HepG2 (cell line): ENCODE data around the gene LITAFD. TPM values are rescaled to one million over a fixed set of nuclear protein-coding genes. Genes with fewer than 3 reads are reported as not detected.

Experiments used
- ADNP ChIP-seq: sonication (generic); formaldehyde crosslinking; IDR thresholded peaks from 2 replicates; pipeline ENCODE4 v1.4.0; 2020; ENCODE audit warnings: missing genetic modification reagents
- ASH2L ChIP-seq: fragments of 300-600, 200-600 bp; sonication (generic); IDR thresholded peaks from 2 replicates; pipeline ENCODE4 v1.7.0; 2017; ENCODE audit warnings: low read depth, mild to moderate bottlenecking, moderate library complexity, mixed read lengths, low read length; ENCODE audit not compliant: insufficient read length
- CCDC6 ChIP-seq: sonication (generic); formaldehyde crosslinking; IDR thresholded peaks from 2 replicates; pipeline ENCODE4 v1.8.1; 2022; ENCODE audit warnings: mild to moderate bottlenecking, missing genetic modification reagents, moderate library complexity
- MNT ChIP-seq: fragments of 450-650 bp; IDR thresholded peaks from 2 replicates; pipeline ENCODE4 v1.6.1; 2016
- MYC ChIP-seq: sonication (generic); formaldehyde crosslinking; IDR thresholded peaks from 2 replicates; pipeline ENCODE4 v1.9.0; 2021; ENCODE audit warnings: missing genetic modification reagents, borderline replicate concordance
- NKX3-1 ChIP-seq: sonication (generic); formaldehyde crosslinking; IDR thresholded peaks from 2 replicates; pipeline ENCODE4 v1.5.0; 2020; ENCODE audit warnings: missing genetic modification reagents
- PRDM4 ChIP-seq: sonication (generic); formaldehyde crosslinking; IDR thresholded peaks from 2 replicates; pipeline ENCODE4 v1.9.0; 2021; ENCODE audit warnings: missing genetic modification reagents, borderline replicate concordance
- RFXAP ChIP-seq: sonication (generic); formaldehyde crosslinking; IDR thresholded peaks from 2 replicates; pipeline ENCODE4 v1.4.0; 2020; ENCODE audit warnings: missing genetic modification reagents, borderline replicate concordance
- RNF219 ChIP-seq: sonication (generic); formaldehyde crosslinking; IDR thresholded peaks from 2 replicates; pipeline ENCODE4 v1.5.0; 2020; ENCODE audit warnings: mild to moderate bottlenecking, missing genetic modification reagents
- SP5 ChIP-seq: IDR thresholded peaks from 2 replicates; pipeline ENCODE4 v1.6.1; 2016; ENCODE audit warnings: low read depth, borderline replicate concordance
- SSRP1 ChIP-seq: IDR thresholded peaks from 2 replicates; pipeline ENCODE4 v1.6.1; 2016; ENCODE audit warnings: control low read depth
- TFDP1 ChIP-seq: IDR thresholded peaks from 2 replicates; pipeline ENCODE4 v1.6.1; 2016; ENCODE audit warnings: missing compliant biosample characterization, missing genetic modification reagents, borderline replicate concordance
- TMF1 ChIP-seq: sonication (generic); formaldehyde crosslinking; IDR thresholded peaks from 2 replicates; pipeline ENCODE4 v1.8.1; 2022; ENCODE audit warnings: low read depth, missing genetic modification reagents
- ZNF678 ChIP-seq: sonication (generic); formaldehyde crosslinking; IDR thresholded peaks from 2 replicates; pipeline ENCODE4 v1.4.0; 2020; ENCODE audit warnings: mild to moderate bottlenecking, missing genetic modification reagents
- ZNF687 ChIP-seq: sonication (generic); formaldehyde crosslinking; IDR thresholded peaks from 2 replicates; pipeline ENCODE4 v1.5.1; 2020; ENCODE audit warnings: mild to moderate bottlenecking, missing genetic modification reagents, moderate library complexity
- ZNF740 ChIP-seq: sonication (generic); formaldehyde crosslinking; IDR thresholded peaks from 2 replicates; pipeline ENCODE4 v1.4.0; 2020; ENCODE audit warnings: missing genetic modification reagents
- ZNF749 ChIP-seq: sonication (generic); formaldehyde crosslinking; IDR thresholded peaks from 2 replicates; pipeline ENCODE4 v1.8.0; 2022; ENCODE audit warnings: mild to moderate bottlenecking, missing genetic modification reagents, moderate library complexity, borderline replicate concordance
- ZNF766 ChIP-seq: sonication (generic); formaldehyde crosslinking; IDR thresholded peaks from 2 replicates; pipeline ENCODE4 v1.5.0; 2020; ENCODE audit warnings: missing genetic modification reagents, borderline replicate concordance
- polyA plus RNA-seq, 8 experiments: library from polyadenylated mRNA; depleted of rRNA in 3 of 8; stranded (reverse) in 7 of 8; unstranded in 1 of 8; fragments of >200 nt; fragmentation: Illumina TruSeq in 4 of 8; extraction: Trizol in 4 of 8; gene quantifications; 2 replicates each; pipeline versions ENCODE4 v1.2.1 to v1.2.3, GENCODE V29; 2011 to 2016; ENCODE audit warnings: low read depth in 4 of 8, missing spikeins in 1 of 8, mixed read lengths in 1 of 8; ENCODE audit not compliant: insufficient read depth in 1 of 8
- total RNA-seq, 5 experiments: library from RNA; depleted of rRNA; stranded (reverse); fragments of >200 nt; fragmentation: Illumina TruSeq; extraction: Trizol; gene quantifications; 2 replicates each; pipeline ENCODE4 v1.2.3, GENCODE V29; 2016; ENCODE audit warnings: low read depth in 1 of 5

LITAFD gene
- total and polyA plus RNA-seq, 2 of the 13 experiments (the other 11 are each of a cell fraction or from before 2014, with no cell fraction given), result not detected

- TF ChIP-seq ASH2L (peak; percentile 1), NKX3-1 (CRISPR knock-in tag) (peak; percentile 46; the same call in 1 of the 2 replicates), PRDM4 (CRISPR knock-in tag) (0 out of 2 replicates have a peak, but pooled peaks have one; percentile 29), SP5 (CRISPR knock-in tag) (no peak), RNF219 (0 out of 2 replicates have a peak, but pooled peaks have one; percentile 18), MYC (CRISPR knock-in tag) (no peak), RFXAP (CRISPR knock-in tag) (0 out of 2 replicates have a peak, but pooled peaks have one; percentile 3), ZNF687 (CRISPR knock-in tag) (peak; percentile 26; the same call in 1 of the 2 replicates), CCDC6 (peak; percentile 46; the same call in 1 of the 2 replicates), MNT (no peak), TMF1 (CRISPR knock-in tag) (peak; percentile 35; the same call in 1 of the 2 replicates), TFDP1 (no peak), SSRP1 (no peak), ZNF740 (peak; percentile 32; the same call in 1 of the 2 replicates), ZNF766 (CRISPR knock-in tag) (0 out of 2 replicates have a peak, but pooled peaks have one; percentile 2), ADNP (CRISPR knock-in tag) (0 out of 2 replicates have a peak, but pooled peaks have one; percentile 8), ZNF749 (CRISPR knock-in tag) (no peak), ZNF678 (CRISPR knock-in tag) (0 out of 2 replicates have a peak, but pooled peaks have one; percentile 57)
Measured at GRCh38 chr16:8866884-8867215, 15.3 kb upstream of the LITAFD start (continued).
